Activated CD4-positive, alpha-beta T cell treated with anti-CD3 and anti-CD28 coated beads, Interleukin-2, amount 10 ng/mL, durations not matched to agents 7 days and 5 days (primary cell): ENCODE data around the gene GJA5. TPM values are rescaled to one million over a fixed set of nuclear protein-coding genes. Genes with fewer than 3 reads are reported as not detected.

Experiments used
- CTCF ChIA-PET: fragments of 350-600 bp; sonication (Branson Sonifier 250); formaldehyde crosslinking; loops from one replicate; lab custom pipeline; 2021; ENCODE audit warnings: antibody characterized with exemption; lab: Charles Lee
- POLR2A ChIA-PET: fragments of 350-600 bp; sonication (Branson Sonifier 250); formaldehyde crosslinking; loops from one replicate; lab custom pipeline; 2021; ENCODE audit warnings: antibody characterized with exemption; lab: Charles Lee
- DNase-seq: peaks from one replicate; pipeline ENCODE4 v3.0.0-alpha.2; 2020
- H3K27ac Mint-ChIP-seq: one replicate; pipeline ENCODE4 v1.8.0; 2021; ENCODE audit warnings: mild to moderate bottlenecking, moderate library complexity, mixed read lengths
- H3K27me3 Mint-ChIP-seq: one replicate; pipeline ENCODE4 v1.8.0; 2021; ENCODE audit warnings: mixed read lengths
- H3K36me3 Mint-ChIP-seq: one replicate; pipeline ENCODE4 v1.8.0; 2021; ENCODE audit warnings: low read depth, mixed read lengths
- H3K4me1 Mint-ChIP-seq: one replicate; pipeline ENCODE4 v1.8.0; 2021; ENCODE audit warnings: mixed read lengths
- H3K4me3 Mint-ChIP-seq: one replicate; pipeline ENCODE4 v1.8.0; 2021; ENCODE audit warnings: mild to moderate bottlenecking, moderate library complexity, mixed read lengths
- H3K9me3 Mint-ChIP-seq: one replicate; pipeline ENCODE4 v1.8.0; 2021; ENCODE audit warnings: mixed read lengths
- total RNA-seq, 2 experiments: library from RNA; stranded (reverse); gene quantifications; one replicate each; pipeline ENCODE4 v1.2.3, GENCODE V29; 2021

GJA5 gene
- total RNA-seq, result not detected

DNA sequence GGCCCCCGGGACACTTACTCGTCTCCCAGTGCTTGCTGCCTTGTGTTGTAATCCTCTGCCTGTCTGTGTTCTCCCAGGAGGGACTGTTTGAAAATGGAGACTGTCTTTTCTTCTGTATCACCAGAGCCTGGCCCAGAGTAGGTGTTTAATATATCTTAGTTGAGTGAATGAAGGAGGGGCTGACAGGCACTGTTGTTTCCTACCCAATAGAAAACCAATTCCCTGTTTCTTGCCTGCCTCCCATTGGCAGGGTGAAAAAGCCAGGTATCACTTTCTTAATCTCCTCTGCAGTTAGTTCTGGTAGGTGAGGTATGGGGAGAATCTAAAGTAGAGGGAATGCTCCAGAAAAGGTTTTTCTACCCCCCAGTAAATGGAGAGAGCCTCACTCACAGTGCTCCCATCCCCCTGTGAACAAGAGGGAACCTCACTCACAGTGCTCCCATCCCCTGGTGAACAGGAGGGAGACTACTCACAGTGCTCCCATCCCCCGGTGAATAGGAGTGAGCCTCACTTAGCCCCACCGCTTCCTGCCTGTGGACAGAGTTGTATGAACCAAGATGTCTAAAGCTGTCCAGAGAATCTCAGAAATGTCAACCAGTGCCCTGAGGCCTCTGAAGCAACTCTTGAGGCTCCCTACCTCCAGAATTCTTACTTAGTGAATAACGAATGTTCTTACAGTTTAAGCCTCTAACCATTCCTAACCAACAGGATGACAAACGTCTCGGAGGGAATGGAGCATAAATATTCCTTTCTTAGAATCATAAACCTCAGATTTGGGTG lies at the start of gene GJA5:
Gene GJA5, minus strand, starts transcription at position 122 of the 780 bp plus-strand sequence. CDS start 1,364 bp downstream, outside the sequence.
- ChIA-PET CTCF (no interaction called here), POLR2A (no interaction called here)
- DNase-seq, result no peak
- H3K9me3 Mint-ChIP-seq, result peaks cover 5% of the 10 kb centered on the region
- peaks cover 22% of the 10 kb centered on the region for H3K4me1 Mint-ChIP-seq
- H3K4me3 Mint-ChIP-seq, result no peak within 1 kb of the TSS
- H3K27me3 Mint-ChIP-seq, result peaks cover 4% of the 10 kb centered on the region
- H3K36me3 Mint-ChIP-seq, result no peaks in the 10 kb centered on the region
- H3K27ac Mint-ChIP-seq, result no peak within 1 kb of the TSS

DNA sequence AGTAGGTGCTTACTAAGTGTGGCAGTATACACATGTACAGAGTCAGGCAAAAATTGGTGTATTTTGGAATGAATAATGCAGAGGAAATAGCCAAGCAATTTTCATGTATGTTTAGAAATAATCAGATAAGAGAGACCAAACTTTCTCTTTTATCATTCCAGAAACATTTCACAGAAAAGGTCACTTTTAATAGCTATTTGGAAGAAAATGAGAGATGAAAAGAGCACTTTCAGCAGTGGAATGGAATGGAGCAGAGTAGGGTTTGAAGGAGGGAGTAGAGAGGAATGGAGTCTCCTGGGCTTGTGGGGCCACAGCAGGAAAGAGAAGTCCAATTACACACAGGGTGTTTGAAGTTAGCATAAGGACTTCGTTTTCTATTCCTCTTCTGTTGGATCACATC lies 48.8 kb upstream of the GJA5 start:
- POLR2A ChIA-PET, result no interaction called here

DNA sequence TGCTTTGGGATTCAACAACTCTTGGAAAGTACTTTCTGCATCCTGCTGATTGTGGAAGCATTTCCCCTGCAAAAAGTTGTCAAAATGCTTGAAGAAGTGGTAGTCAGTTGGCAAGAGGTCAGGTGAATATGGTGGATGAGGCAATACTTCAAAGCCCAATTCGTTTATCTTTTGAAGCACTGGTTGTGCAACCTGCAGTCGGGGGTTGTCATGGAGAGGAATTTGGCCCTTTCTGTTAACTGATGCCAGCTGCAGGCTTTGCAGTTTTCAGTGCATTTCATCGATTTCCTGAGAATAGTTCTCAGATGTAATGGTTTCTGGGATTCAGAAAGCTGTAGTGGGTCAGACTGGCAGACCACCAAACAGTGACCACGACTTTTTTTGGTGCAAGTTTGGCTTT lies 47.6 kb upstream of the GJA5 start:
- H3K27me3 Mint-ChIP-seq, result no peaks in the 10 kb centered on the region
- H3K9me3 Mint-ChIP-seq, result no peaks in the 10 kb centered on the region
- POLR2A ChIA-PET, result no interaction called here
- no peak overlapping the region for H3K4me3 Mint-ChIP-seq
- no peaks in the 10 kb centered on the region for H3K4me1 Mint-ChIP-seq
- H3K36me3 Mint-ChIP-seq, result no peaks in the 10 kb centered on the region
- no peak overlapping the region for H3K27ac Mint-ChIP-seq
- CTCF ChIA-PET, result no interaction called here
- DNase-seq, result no peak

More for the DNA sequence above, 48.8 kb upstream of the GJA5 start:
- Mint-ChIP-seq H3K27ac (no peak overlapping the region), H3K9me3 (no peaks in the 10 kb centered on the region), H3K4me1 (no peaks in the 10 kb centered on the region), H3K36me3 (no peaks in the 10 kb centered on the region), H3K4me3 (no peak overlapping the region), H3K27me3 (no peaks in the 10 kb centered on the region)
- CTCF ChIA-PET, result no interaction called here
- no peak for DNase-seq

DNA sequence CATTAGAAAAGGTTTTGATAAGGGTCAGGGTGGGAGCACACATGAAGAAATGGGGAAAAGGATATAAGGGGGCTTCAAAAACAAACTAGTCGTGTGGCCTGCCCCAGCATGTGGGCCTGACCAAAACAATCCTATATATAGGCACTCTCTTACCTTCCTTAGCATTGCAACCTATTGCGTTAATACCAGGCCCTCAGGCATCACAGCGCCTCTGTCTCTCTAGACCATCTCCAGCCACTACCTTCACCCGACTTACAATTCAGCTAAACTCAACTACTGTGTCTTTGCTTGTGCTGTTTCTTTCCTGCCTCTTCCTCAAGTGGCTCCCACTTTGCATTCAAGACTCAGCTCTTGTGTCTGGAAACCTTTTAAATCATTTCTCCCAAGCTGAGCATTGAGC lies 47.0 kb upstream of the GJA5 start:
- Mint-ChIP-seq H3K4me1 (no peaks in the 10 kb centered on the region), H3K4me3 (no peak overlapping the region), H3K27me3 (no peaks in the 10 kb centered on the region), H3K9me3 (no peaks in the 10 kb centered on the region), H3K36me3 (no peaks in the 10 kb centered on the region), H3K27ac (no peak overlapping the region)
- ChIA-PET POLR2A (no interaction called here), CTCF (no interaction called here)
- no peak for DNase-seq

DNA sequence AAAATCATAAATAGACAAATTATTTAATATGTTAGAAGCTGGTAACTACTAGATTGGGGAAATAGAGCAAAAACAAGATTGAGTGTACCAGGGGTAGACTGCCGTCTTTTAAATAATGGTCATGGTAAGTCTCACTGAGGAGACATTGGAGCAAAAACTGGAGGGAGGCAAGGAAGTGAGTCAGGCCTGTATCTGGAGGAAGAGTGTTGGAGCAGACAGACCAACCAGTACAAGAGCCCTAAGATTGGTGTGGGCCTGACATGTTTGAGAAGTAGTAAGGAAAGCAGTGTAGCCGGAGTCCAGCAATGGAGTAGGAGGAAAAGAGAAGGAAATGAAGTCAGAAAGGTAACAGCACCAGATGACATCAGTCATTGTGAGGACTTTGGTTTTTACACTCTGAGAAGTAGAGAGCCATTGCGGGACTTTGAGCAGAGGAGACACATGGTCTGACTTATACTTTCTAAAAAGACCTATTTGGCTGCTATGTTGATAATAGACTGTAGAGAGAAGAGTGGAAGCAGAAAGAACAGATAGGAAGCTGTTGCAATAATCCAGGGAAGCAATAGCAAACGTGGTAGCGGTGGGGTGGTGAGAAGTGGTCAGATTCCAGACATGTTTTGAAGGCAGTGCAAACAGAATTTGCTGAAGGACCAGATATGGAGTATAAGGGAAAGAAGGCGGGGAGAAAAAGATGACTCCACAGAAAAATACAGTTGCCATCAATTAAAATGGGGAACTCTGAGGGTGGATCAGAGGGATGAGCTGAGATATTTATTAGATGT lies 44.7 kb upstream of the GJA5 start:
- H3K4me3 Mint-ChIP-seq, result no peak overlapping the region
- POLR2A ChIA-PET, result no interaction called here
- no peaks in the 10 kb centered on the region for H3K4me1 Mint-ChIP-seq
- peaks cover 4% of the 10 kb centered on the region for H3K9me3 Mint-ChIP-seq
- H3K27me3 Mint-ChIP-seq, result no peaks in the 10 kb centered on the region
- CTCF ChIA-PET, result interaction anchor here (1.8 kb wide), 1 partner anchor 11 kb away, joined by 6 read pairs; no protein-coding TSS in a partner anchor
- no peak for DNase-seq
- H3K36me3 Mint-ChIP-seq, result no peaks in the 10 kb centered on the region
- H3K27ac Mint-ChIP-seq, result no peak overlapping the region

DNA sequence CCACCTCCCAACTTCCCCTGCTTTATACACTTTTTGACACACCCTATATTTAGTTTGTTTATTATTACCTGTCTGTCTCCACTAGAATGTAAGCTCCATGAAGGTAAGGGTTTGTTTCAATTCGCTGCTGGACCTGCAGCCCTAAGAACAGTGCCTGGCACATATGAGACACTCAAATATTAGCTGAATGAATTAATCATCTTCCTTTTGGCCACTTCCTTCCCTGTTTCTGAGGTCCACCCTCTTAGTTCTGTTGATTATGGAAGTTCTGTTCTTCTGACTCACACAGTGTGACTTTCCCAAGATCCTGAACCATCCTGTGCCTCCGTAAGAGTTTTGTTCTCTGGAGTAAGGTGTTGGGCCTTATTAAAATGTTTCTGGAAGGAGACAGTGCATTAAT lies 40.4 kb upstream of the GJA5 start:
- Mint-ChIP-seq H3K9me3 (peaks cover 4% of the 10 kb centered on the region), H3K27ac (no peak overlapping the region), H3K27me3 (no peaks in the 10 kb centered on the region), H3K36me3 (no peaks in the 10 kb centered on the region), H3K4me3 (no peak overlapping the region), H3K4me1 (no peaks in the 10 kb centered on the region)
- ChIA-PET POLR2A (no interaction called here), CTCF (no interaction called here)
- no peak for DNase-seq

DNA sequence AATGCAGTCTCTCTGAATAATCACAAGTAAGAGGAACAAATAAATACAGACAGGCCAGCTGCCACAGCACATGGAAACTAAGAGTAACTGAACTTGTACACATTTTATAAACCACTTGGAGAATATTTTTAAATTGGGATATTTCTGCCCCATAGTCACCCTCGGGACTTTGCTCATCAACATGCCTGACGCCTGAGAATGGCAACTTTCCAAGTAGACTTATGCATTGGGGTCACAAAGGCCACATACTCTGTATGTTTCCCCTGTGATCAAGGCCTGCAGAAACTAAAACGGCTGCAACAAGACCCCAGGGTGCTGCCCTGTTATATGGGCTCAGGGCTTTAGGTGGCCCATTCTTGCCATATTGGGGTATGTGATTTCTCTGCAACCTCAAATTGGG lies 38.3 kb upstream of the GJA5 start:
- CTCF ChIA-PET, result no interaction called here

DNA sequence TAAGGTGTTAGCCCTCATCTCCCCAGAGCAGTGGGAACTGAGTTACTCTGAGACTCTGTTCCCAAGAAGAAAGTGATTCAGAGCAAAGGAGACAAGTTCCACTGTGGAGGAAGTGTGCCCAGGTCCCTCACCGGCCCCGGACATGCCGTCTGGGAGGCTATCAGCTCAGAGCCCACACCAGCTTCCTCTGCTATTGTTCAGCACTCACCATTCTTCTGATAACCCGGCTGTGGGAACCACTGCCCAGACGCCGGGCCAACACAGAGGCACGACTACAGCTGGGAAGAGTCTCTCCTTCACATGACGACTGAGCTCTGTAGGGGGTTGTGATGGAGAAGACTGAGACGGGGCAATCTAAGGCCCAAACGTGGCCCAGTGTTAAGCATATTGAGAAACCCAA lies 34.2 kb upstream of the GJA5 start:
- CTCF ChIA-PET, result interaction anchor here (1.5 kb wide), 1 partner anchor 9 kb away, joined by 6 read pairs; no protein-coding TSS in a partner anchor
- H3K36me3 Mint-ChIP-seq, result no peaks in the 10 kb centered on the region
- peaks cover 13% of the 10 kb centered on the region for H3K27me3 Mint-ChIP-seq
- no peak for DNase-seq
- H3K4me1 Mint-ChIP-seq, result no peaks in the 10 kb centered on the region
- no peaks in the 10 kb centered on the region for H3K9me3 Mint-ChIP-seq
- POLR2A ChIA-PET, result no interaction called here
- H3K27ac Mint-ChIP-seq, result no peak overlapping the region
- H3K4me3 Mint-ChIP-seq, result no peak overlapping the region

More for the DNA sequence above, 38.3 kb upstream of the GJA5 start:
- Mint-ChIP-seq H3K4me1 (no peaks in the 10 kb centered on the region), H3K27me3 (peaks cover 6% of the 10 kb centered on the region), H3K4me3 (no peak overlapping the region), H3K27ac (no peak overlapping the region), H3K9me3 (peaks cover 4% of the 10 kb centered on the region), H3K36me3 (no peaks in the 10 kb centered on the region)
- DNase-seq, result no peak
- POLR2A ChIA-PET, result no interaction called here

DNA sequence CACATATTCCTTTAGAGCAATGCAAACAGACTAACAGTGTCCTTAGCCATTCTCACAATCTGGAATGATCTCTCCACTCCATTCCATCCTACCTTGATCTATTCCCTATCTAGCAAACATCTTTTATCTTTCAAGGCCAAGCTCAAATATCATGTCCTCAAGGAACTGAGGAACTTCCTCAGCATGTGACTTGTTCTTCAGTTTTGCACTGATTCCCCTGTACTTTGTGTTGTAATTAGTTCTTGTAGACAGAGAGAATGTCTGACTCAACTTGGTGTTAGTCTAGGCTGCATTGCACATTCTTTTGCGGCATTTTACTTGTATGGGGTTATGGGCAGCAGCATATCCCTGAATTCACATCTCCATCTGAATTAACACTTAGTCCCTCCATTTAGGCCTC lies 31.5 kb upstream of the GJA5 start:
- CTCF ChIA-PET, result interaction anchor here (0.8 kb wide), 1 partner anchor 10 kb away, joined by 3 read pairs; no protein-coding TSS in a partner anchor

DNA sequence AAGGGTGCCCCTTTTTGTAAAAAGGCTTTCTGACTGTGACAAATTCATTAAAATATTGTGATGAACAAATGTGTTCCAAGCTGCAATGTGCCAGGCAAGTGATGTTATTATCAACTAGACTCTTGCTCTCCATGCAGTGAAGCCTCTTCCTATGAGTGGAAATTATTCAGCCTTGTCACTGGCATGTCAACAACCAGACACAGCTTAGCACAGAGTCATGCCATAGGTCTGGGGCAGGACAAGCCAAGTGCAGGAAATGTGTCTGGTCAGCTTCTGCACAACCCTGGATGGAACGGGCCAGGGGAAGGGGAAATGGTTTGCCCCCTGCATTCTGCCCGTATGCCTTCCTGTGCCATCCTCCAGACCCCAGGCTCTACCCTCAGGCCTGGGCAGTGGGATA lies 27.4 kb upstream of the GJA5 start:
- ChIA-PET POLR2A (no interaction called here), CTCF (no interaction called here)
- no peaks in the 10 kb centered on the region for H3K9me3 Mint-ChIP-seq

More for the DNA sequence above, 31.5 kb upstream of the GJA5 start:
- POLR2A ChIA-PET, result no interaction called here
- DNase-seq, result no peak
- H3K27me3 Mint-ChIP-seq, result peaks cover 13% of the 10 kb centered on the region
- no peaks in the 10 kb centered on the region for H3K36me3 Mint-ChIP-seq
- H3K4me1 Mint-ChIP-seq, result no peaks in the 10 kb centered on the region
- H3K9me3 Mint-ChIP-seq, result no peaks in the 10 kb centered on the region
- H3K27ac Mint-ChIP-seq, result no peak overlapping the region
- no peak overlapping the region for H3K4me3 Mint-ChIP-seq

DNA sequence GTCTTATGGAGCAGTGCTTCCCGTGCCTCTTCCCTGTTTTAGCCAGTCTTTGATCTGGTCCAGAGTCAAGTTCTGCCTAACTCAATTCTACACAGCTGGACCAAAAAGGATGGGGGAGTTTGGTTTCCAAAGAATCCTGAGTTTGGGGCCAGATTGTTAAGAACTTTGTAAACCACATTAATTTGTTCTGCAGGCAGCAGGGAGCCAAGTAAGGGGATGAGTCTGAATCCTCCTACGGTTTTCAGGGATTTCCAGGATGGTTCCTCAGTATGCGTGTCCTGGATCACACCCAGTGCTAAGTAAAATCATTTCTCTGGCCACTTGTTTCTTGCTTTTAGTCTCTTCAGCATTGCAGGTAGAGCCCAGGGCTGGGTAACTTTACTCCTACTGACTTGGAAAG lies 26.1 kb upstream of the GJA5 start:
- POLR2A ChIA-PET, result no interaction called here
- no peak overlapping the region for H3K27ac Mint-ChIP-seq
- H3K4me3 Mint-ChIP-seq, result no peak overlapping the region
- H3K4me1 Mint-ChIP-seq, result no peaks in the 10 kb centered on the region
- no peaks in the 10 kb centered on the region for H3K36me3 Mint-ChIP-seq
- no peaks in the 10 kb centered on the region for H3K9me3 Mint-ChIP-seq
- no peak for DNase-seq
- H3K27me3 Mint-ChIP-seq, result peaks cover 11% of the 10 kb centered on the region
- CTCF ChIA-PET, result interaction anchor here (1.2 kb wide), 1 partner anchor 14 kb away, joined by 3 read pairs; no protein-coding TSS in a partner anchor

More for the DNA sequence above, 27.4 kb upstream of the GJA5 start:
- H3K27me3 Mint-ChIP-seq, result peaks cover 11% of the 10 kb centered on the region
- H3K4me1 Mint-ChIP-seq, result no peaks in the 10 kb centered on the region
- no peak overlapping the region for H3K27ac Mint-ChIP-seq
- no peak overlapping the region for H3K4me3 Mint-ChIP-seq
- DNase-seq, result no peak
- no peaks in the 10 kb centered on the region for H3K36me3 Mint-ChIP-seq

DNA sequence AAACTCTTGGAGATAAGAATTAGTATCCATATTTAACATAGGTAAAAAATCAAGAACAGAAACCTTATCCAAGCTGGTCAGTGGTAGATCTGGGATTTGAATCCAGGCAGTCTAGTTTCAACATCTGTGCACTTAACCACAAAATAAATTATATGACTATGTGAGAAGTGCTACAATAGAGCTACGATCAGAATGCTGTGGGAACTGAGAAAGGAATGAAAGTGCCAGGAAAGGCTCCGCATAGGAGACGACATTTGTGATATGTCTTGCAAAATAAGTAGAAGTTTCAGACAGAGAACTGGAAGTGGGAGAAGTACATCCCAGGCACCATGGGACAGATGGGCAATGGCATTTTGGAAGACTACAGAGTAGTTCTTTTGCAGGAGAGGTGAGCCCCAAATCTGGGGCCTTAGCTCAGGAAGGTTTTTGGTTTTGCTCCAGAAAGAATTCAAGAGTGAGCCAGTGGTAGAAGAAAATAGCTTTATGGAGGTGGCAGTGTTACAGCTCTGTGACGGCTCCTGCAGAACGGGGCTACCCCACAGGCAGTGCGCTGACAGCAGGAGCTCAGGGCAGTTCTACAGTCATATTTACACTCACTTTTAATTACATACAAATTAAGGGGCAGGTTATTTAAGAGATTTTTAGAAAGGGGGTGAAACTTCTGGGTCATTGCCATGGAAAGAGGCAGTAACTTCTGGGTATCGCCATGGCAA lies 25.5 kb upstream of the GJA5 start:
- Mint-ChIP-seq H3K27me3 (peaks cover 13% of the 10 kb centered on the region), H3K4me1 (no peaks in the 10 kb centered on the region), H3K9me3 (no peaks in the 10 kb centered on the region), H3K27ac (no peak overlapping the region), H3K4me3 (no peak overlapping the region), H3K36me3 (no peaks in the 10 kb centered on the region)
- DNase-seq, result no peak
- CTCF ChIA-PET, result interaction anchor here (1.2 kb wide), 1 partner anchor 13 kb away, joined by 3 read pairs; no protein-coding TSS in a partner anchor
- POLR2A ChIA-PET, result no interaction called here
